ENCODE results near the gene HCN1. TPM values are rescaled to one million over a fixed set of nuclear protein-coding genes. Genes with fewer than 3 reads are reported as not detected.
A peak's percentile ranks its signal among the peaks of the same experiment; 100 is the strongest.

HCN1 gene
- total RNA-seq, 1 donor from 2014 or later = not detected

DNA sequence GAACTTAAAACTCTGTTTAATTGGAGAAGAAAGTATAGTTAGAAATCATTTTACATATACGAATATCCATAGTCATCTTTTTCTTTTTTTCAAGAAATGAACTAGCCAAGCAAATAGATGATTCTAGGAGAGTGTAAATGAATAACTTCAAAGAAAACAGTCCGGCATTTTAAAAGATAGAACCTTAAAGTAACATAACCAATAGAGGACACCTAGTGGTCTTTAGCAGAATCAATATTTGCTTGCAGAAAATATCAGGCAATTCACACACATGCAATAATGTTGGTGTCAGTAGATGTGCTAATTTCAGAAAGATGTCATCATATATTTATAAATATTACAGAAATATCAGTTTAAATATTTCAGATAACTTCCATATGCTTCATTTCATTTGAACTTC, 57.1 kb downstream of the HCN1 start:
- no peak overlapping the region for H3K4me3 Mint-ChIP-seq (ENCODE audit: unreplicated experiment)
- no peaks in the 10 kb centered on the region for H3K36me3 Mint-ChIP-seq (ENCODE audit: low read depth)
- H3K9me3 Mint-ChIP-seq (ENCODE audit: low read depth) = no peaks in the 10 kb centered on the region
- DNase-seq (ENCODE audit: low spot score) = no peak
- no peak overlapping the region for H3K27ac Mint-ChIP-seq (ENCODE audit: unreplicated experiment)
- H3K27me3 Mint-ChIP-seq (ENCODE audit: low read depth) = peaks cover 10% of the 10 kb centered on the region
- TF ChIP-seq, protein P1, sequence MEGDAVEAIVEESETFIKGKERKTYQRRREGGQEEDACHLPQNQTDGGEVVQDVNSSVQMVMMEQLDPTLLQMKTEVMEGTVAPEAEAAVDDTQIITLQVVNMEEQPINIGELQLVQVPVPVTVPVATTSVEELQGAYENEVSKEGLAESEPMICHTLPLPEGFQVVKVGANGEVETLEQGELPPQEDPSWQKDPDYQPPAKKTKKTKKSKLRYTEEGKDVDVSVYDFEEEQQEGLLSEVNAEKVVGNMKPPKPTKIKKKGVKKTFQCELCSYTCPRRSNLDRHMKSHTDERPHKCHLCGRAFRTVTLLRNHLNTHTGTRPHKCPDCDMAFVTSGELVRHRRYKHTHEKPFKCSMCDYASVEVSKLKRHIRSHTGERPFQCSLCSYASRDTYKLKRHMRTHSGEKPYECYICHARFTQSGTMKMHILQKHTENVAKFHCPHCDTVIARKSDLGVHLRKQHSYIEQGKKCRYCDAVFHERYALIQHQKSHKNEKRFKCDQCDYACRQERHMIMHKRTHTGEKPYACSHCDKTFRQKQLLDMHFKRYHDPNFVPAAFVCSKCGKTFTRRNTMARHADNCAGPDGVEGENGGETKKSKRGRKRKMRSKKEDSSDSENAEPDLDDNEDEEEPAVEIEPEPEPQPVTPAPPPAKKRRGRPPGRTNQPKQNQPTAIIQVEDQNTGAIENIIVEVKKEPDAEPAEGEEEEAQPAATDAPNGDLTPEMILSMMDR (IDR thresholded peaks at IDR 0.05) = peak; percentile 61
- no peaks in the 10 kb centered on the region for H3K4me1 Mint-ChIP-seq (ENCODE audit: low read depth)

DNA sequence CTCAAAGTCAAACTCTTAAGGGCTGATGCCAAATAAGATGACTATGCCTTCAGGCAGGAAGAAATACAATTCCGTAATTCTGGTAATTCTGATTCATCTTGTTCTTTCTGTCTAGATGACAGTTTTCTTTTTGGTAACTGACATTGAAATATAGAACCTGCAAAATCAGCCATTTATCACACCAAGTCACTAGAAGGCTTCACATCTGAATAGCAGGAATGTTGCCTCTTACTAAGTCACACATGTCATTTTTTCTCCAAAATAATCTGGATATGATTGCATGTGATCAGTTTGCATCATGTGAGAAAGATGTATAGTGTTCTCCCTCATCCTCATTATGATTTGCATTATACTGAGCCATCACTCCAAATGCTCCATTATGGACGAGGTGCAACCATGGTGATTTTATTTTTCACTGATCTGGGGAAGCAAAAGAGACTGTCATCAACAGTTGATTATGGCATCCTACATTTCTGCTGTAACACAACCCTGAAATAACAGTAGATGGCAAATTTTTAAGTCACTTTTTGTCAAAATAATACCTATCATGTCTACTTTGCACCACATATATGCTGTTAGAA, 69.0 kb downstream of the HCN1 start:
- DNase-seq (ENCODE audit: low spot score) = no peak
- H3K9me3 Mint-ChIP-seq (ENCODE audit: low read depth) = no peaks in the 10 kb centered on the region
- H3K4me3 Mint-ChIP-seq (ENCODE audit: unreplicated experiment) = no peak overlapping the region
- TF ChIP-seq, protein P1 (IDR thresholded peaks at IDR 0.05) = no peak
- no peak overlapping the region for H3K27ac Mint-ChIP-seq (ENCODE audit: unreplicated experiment)
- no peaks in the 10 kb centered on the region for H3K27me3 Mint-ChIP-seq (ENCODE audit: low read depth)
- no peaks in the 10 kb centered on the region for H3K4me1 Mint-ChIP-seq (ENCODE audit: low read depth)
- no peaks in the 10 kb centered on the region for H3K36me3 Mint-ChIP-seq (ENCODE audit: low read depth)

DNA sequence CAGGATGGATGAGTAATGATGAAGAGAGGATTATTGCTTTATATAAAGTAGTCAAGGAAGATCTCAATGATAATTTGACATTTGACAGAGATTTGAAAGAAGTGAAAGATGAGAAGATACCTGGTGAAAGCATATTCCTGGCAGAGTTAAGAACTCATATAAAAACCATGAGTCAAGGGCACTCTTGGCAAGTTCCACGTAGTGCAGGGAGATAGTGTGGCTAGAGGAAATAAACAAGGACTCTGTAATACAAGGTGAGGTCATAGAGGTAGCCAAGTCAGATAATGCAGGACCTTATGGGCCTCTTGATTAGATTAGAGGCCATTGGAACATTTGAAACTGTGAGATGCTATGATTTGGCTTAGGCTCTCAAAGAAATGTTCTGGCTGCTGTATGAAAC, 72.3 kb downstream of the HCN1 start:
- H3K4me3 Mint-ChIP-seq (ENCODE audit: unreplicated experiment) = no peak overlapping the region
- no peak for DNase-seq (ENCODE audit: low spot score)
- no peaks in the 10 kb centered on the region for H3K27me3 Mint-ChIP-seq (ENCODE audit: low read depth)

DNA sequence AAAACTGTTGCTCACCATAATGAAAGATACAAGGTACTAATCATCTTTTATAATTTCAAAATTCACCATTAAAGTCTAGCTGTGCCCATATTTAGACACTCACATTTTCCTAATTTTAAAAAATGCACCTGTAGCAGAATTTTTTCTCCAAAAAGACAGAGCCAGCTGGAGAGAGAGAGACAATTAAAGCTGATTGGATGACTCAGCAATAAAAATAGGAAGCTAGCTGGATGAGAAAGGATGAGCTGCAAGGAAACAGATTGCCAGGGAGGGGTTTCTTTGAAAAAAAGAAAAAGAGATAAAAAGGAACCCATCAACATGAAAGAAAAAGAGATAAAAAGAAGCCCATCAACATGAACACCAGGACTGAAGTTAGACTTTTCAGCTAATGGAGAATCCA, 73.8 kb downstream of the HCN1 start:
- no peak overlapping the region for H3K4me3 Mint-ChIP-seq (ENCODE audit: unreplicated experiment)
- H3K9me3 Mint-ChIP-seq (ENCODE audit: low read depth) = no peaks in the 10 kb centered on the region
- H3K4me1 Mint-ChIP-seq (ENCODE audit: low read depth) = no peaks in the 10 kb centered on the region
- H3K27ac Mint-ChIP-seq (ENCODE audit: unreplicated experiment) = no peak overlapping the region
- H3K27me3 Mint-ChIP-seq (ENCODE audit: low read depth) = no peaks in the 10 kb centered on the region
- no peaks in the 10 kb centered on the region for H3K36me3 Mint-ChIP-seq (ENCODE audit: low read depth)
- TF ChIP-seq, protein P1 (IDR thresholded peaks at IDR 0.05) = no peak
- no peak for DNase-seq (ENCODE audit: low spot score)

More for the DNA sequence above, 72.3 kb downstream of the HCN1 start:
- H3K9me3 Mint-ChIP-seq (ENCODE audit: low read depth) = no peaks in the 10 kb centered on the region
- no peaks in the 10 kb centered on the region for H3K4me1 Mint-ChIP-seq (ENCODE audit: low read depth)
- TF ChIP-seq, protein P1 (IDR thresholded peaks at IDR 0.05) = no peak
- no peak overlapping the region for H3K27ac Mint-ChIP-seq (ENCODE audit: unreplicated experiment)
- no peaks in the 10 kb centered on the region for H3K36me3 Mint-ChIP-seq (ENCODE audit: low read depth)

DNA sequence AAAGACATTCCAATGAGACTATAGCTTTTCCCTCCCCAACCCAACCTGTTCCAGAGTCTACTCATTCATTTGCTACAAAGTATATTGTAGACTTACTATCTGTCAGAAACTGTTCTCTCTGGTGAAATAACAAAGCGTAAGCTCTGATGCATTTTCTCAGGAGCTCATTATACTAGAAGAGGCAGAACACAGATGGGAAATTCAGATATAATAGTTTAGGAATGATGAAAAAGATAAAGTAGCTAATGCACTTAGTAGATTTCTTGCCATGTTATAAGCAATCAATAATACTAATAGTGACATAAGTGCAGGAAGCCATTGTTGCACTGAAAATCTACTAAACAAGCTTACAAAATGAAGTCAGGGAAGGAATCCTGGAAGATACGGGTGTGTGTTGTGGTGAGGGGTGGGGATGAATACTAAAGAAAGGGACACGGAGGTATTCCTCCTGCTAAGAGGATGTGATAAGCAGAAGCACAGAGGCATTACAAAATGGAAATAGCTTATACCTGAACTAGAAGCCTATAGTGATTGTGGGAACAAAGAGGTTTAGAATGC, 78.2 kb downstream of the HCN1 start:
- no peak overlapping the region for H3K27ac Mint-ChIP-seq (ENCODE audit: unreplicated experiment)
- H3K4me3 Mint-ChIP-seq (ENCODE audit: unreplicated experiment) = no peak overlapping the region
- no peaks in the 10 kb centered on the region for H3K9me3 Mint-ChIP-seq (ENCODE audit: low read depth)
- H3K4me1 Mint-ChIP-seq (ENCODE audit: low read depth) = no peaks in the 10 kb centered on the region
- H3K36me3 Mint-ChIP-seq (ENCODE audit: low read depth) = no peaks in the 10 kb centered on the region
- no peaks in the 10 kb centered on the region for H3K27me3 Mint-ChIP-seq (ENCODE audit: low read depth)
- DNase-seq (ENCODE audit: low spot score) = no peak
- TF ChIP-seq, protein P1 (IDR thresholded peaks at IDR 0.05) = no peak
